H1 (cell line): Measurements from ENCODE around the gene NOL12.

Experiments used
- CHD1 ChIP-seq: IDR thresholded peaks from 2 replicates; pipeline ENCODE4 v1.6.1; 2012; ENCODE audit warnings: low read depth, low read length, improper control_type of control experiment
- CREB1 ChIP-seq: IDR thresholded peaks from 2 replicates; pipeline ENCODE4 v1.6.1; 2012; ENCODE audit warnings: inconsistent platforms
- CTCF ChIP-seq, 3 experiments: IDR thresholded peaks; 1 replicate in 2 of 3; 2 replicates in 1 of 3; pipeline versions ENCODE4 v1.5.1 to v1.6.1; 2011; ENCODE audit warnings: low read length in 3 of 3, mild to moderate bottlenecking in 3 of 3, inconsistent platforms in 2 of 3, low read depth in 1 of 3, moderate library complexity in 1 of 3; ENCODE audit not compliant: insufficient read depth in 1 of 3; ENCODE audit errors: control extremely low read depth in 1 of 3
- E2F6 ChIP-seq: IDR thresholded peaks from 2 replicates; pipeline ENCODE4 v1.6.1; 2012; ENCODE audit warnings: inconsistent platforms
- EGR1 ChIP-seq: IDR thresholded peaks from 2 replicates; pipeline ENCODE4 v1.6.1; 2011; ENCODE audit warnings: low read depth, low read length, borderline replicate concordance
- EP300 ChIP-seq, 2 experiments: IDR thresholded peaks; 1 replicate in 1 of 2; 2 replicates in 1 of 2; pipeline ENCODE4 v1.6.1; 2011 to 2012; ENCODE audit warnings: low read depth in 2 of 2, low read length in 2 of 2, mild to moderate bottlenecking in 2 of 2, borderline replicate concordance in 1 of 2, inconsistent platforms in 1 of 2, moderate library complexity in 1 of 2
- EZH2 ChIP-seq: fragments of 200-600 bp; sonication (generic); IDR thresholded peaks from 2 replicates; pipeline ENCODE4 v1.7.1; 2012; ENCODE audit warnings: low read depth, mild to moderate bottlenecking, moderate library complexity, low read length, inconsistent platforms; ENCODE audit not compliant: severe bottlenecking
- HDAC2 ChIP-seq, 2 experiments: fragments of 300-600 bp in 1 of 2; sonication (generic) in 1 of 2; IDR thresholded peaks; 2 replicates each; pipeline ENCODE4 v1.6.1; 2011 to 2012; ENCODE audit warnings: low read depth in 2 of 2, low read length in 2 of 2, mild to moderate bottlenecking in 2 of 2, moderate library complexity in 2 of 2, borderline replicate concordance in 1 of 2, inconsistent platforms in 1 of 2
- HDAC6 ChIP-seq: IDR thresholded peaks from one replicate; pipeline ENCODE4 v1.7.1; 2012; ENCODE audit warnings: low read depth, mild to moderate bottlenecking, inconsistent platforms, low read length, moderate library complexity
- KDM1A ChIP-seq: fragments of 200-600, 300-600 bp; sonication (generic); IDR thresholded peaks from 2 replicates; pipeline ENCODE4 v1.7.1; 2016; ENCODE audit warnings: mild to moderate bottlenecking, low read length, borderline replicate concordance
- KDM5A ChIP-seq: fragments of 200-600 bp; IDR thresholded peaks from 2 replicates; pipeline ENCODE4 v1.7.1; 2012; ENCODE audit warnings: mild to moderate bottlenecking, low read length, inconsistent platforms, mixed read lengths
- POLR2A ChIP-seq, 2 experiments: IDR thresholded peaks; 1 replicate in 1 of 2; 2 replicates in 1 of 2; pipeline ENCODE4 v1.6.1; 2011; ENCODE audit warnings: low read depth in 2 of 2, low read length in 2 of 2, mild to moderate bottlenecking in 2 of 2; ENCODE audit errors: control extremely low read depth in 1 of 2
- SP2 ChIP-seq: IDR thresholded peaks from 2 replicates; pipeline ENCODE4 v1.6.1; 2012; ENCODE audit warnings: mild to moderate bottlenecking, low read length, inconsistent platforms
- TAF1 ChIP-seq: IDR thresholded peaks from 2 replicates; pipeline ENCODE4 v1.6.1; 2011; ENCODE audit warnings: mild to moderate bottlenecking, low read depth, low read length

GRCh38 chr22:37680191-37680851 lies 5.8 kb upstream of the NOL12 start:
- no peak for TF ChIP-seq CTCF (IDR thresholded peaks at IDR 0.05; ENCODE audit: control extremely low read depth in 1 of 3, insufficient read depth in 1 of 3, low read depth in 1 of 3, low read length in 3 of 3)
- no peak for TF ChIP-seq POLR2A (IDR thresholded peaks at IDR 0.05; ENCODE audit: control extremely low read depth in 1 of 2, low read depth in 2 of 2, low read length in 2 of 2)
- TF ChIP-seq KDM1A = no peak
- no peak for TF ChIP-seq EGR1
- no peak for TF ChIP-seq TAF1
- no peak for TF ChIP-seq KDM5A
- TF ChIP-seq EZH2 = no peak
- TF ChIP-seq HDAC6 = no peak
- no peak for TF ChIP-seq HDAC2 (IDR thresholded peaks at IDR 0.05; ENCODE audit: borderline replicate concordance in 1 of 2, low read depth in 2 of 2, low read length in 2 of 2)
- no peak for TF ChIP-seq CHD1
- no peak for TF ChIP-seq CREB1
- TF ChIP-seq E2F6 = no peak
- TF ChIP-seq SP2 = no peak
- no peak for TF ChIP-seq EP300 (IDR thresholded peaks at IDR 0.05; ENCODE audit: borderline replicate concordance in 1 of 2, low read depth in 2 of 2, low read length in 2 of 2)
